GM10248 (cell line): ENCODE data around the gene BUD23.

Experiments used
- CTCF ChIA-PET: fragments of 300-600 bp; sonication (Branson Sonifier 250); formaldehyde crosslinking; extraction: SDS; loops from one replicate; lab custom pipeline; 2021; ENCODE audit warnings: antibody characterized with exemption; lab: Yijun Ruan, JAX
- POLR2A ChIA-PET: fragments of 350-650 bp; sonication (Branson Sonifier 250); formaldehyde crosslinking; extraction: SDS; loops from one replicate; lab custom pipeline; 2020; ENCODE audit warnings: antibody characterized with exemption; lab: Yijun Ruan, JAX
- DNase-seq: peaks from one replicate; pipeline ENCODE4 v3.0.0; 2012; ENCODE audit errors: extremely low spot score
- TF ChIP-seq, protein P1 (sequence below): IDR thresholded peaks from 2 replicates; pipeline ENCODE4 v1.5.1; 2012; ENCODE audit warnings: mild to moderate bottlenecking, low read depth; ENCODE audit errors: extremely low read depth, missing control alignments, control extremely low read depth

BUD23 gene

DNA sequence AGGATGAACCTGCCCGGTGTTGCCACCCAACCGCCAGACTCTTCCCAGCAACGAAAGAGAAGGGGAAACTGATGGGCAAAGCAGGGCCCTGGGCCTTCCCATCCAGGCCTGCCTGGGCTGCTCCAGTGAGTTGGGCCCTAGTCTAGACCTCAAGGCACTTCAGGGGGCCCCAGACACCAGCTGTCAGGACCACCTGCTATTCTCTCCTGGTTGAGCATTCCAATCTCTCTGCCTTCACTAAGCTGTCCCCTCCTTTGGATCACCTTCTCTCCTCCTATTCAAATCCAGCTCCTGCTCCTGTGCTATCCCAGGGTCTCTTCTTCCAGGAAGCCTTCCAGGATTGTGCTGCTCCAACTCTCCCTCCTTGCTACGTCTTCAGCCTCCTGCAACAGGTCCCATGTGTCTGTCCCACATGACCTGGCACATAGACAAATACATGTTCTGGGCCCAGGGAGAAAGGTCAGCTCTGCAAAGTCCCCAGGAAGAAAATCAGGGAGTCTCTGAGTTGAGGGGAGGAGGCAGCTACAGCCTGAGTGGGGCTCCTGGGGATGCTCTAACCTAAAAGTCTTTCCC, 33.0 kb downstream of the BUD23 start:
- ChIA-PET CTCF (interaction anchor here (1.0 to 3.6 kb wide), 4 partner anchors 9 to 109 kb away, joined by 3 to 13 read pairs (median 7); no protein-coding TSS in a partner anchor), POLR2A (no interaction called here)
- TF ChIP-seq, protein P1, sequence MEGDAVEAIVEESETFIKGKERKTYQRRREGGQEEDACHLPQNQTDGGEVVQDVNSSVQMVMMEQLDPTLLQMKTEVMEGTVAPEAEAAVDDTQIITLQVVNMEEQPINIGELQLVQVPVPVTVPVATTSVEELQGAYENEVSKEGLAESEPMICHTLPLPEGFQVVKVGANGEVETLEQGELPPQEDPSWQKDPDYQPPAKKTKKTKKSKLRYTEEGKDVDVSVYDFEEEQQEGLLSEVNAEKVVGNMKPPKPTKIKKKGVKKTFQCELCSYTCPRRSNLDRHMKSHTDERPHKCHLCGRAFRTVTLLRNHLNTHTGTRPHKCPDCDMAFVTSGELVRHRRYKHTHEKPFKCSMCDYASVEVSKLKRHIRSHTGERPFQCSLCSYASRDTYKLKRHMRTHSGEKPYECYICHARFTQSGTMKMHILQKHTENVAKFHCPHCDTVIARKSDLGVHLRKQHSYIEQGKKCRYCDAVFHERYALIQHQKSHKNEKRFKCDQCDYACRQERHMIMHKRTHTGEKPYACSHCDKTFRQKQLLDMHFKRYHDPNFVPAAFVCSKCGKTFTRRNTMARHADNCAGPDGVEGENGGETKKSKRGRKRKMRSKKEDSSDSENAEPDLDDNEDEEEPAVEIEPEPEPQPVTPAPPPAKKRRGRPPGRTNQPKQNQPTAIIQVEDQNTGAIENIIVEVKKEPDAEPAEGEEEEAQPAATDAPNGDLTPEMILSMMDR, result no peak
- DNase-seq, result no peak

DNA sequence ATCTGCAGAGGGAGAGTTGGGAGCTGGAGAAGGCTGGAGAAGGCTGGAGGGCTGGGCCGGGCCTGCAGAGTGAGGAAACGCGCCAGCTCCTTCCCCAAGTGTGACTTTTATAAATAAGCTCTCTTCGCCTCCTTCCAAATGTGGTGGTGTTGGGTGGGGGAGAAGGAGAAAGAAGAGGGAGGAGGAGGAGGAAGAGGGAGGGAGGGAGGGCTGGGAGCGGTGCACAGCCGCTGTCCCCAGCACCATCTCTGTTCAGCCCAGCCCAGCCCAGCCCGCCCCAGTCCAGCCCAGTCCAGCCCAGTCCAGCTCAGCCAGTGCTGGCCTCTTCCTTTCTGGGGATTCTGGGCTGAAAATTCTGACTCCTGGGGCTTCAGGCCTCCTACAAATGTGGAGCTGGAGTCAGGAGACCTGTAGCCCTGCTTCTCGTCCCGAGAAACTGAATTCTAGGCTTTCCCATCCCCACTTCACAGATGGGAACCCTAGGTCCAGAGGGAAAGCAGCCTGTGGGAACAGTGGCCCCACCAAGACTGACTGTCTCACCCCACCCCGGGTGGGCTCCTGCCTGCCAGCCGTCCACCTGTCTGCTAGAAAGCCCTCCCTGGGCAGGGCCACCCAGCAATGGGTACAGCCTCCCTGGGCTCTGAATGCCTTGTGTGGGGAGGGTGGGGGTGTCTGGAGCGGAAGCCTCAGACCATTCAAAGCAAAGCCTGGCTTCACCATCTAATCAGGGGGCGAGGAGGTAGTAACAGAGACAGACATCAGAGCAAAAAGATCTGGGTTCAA, 33.8 kb downstream of the BUD23 start:
- no peak for DNase-seq
- TF ChIP-seq, protein P1, result no peak
- ChIA-PET CTCF (interaction anchor here (1.0 to 3.6 kb wide), 4 partner anchors 8 to 110 kb away, joined by 3 to 13 read pairs (median 7); no protein-coding TSS in a partner anchor), POLR2A (no interaction called here)

- POLR2A ChIA-PET, result no interaction called here
- TF ChIP-seq, protein P1, result no peak
- CTCF ChIA-PET, result interaction anchor here (1.9 to 2.2 kb wide), 2 partner anchors 17 to 111 kb away, joined by 6 to 8 read pairs; no protein-coding TSS in a partner anchor
- no peak for DNase-seq
Measured at GRCh38 chr7:73717991-73718405, 34.6 kb downstream of the BUD23 start.

DNA sequence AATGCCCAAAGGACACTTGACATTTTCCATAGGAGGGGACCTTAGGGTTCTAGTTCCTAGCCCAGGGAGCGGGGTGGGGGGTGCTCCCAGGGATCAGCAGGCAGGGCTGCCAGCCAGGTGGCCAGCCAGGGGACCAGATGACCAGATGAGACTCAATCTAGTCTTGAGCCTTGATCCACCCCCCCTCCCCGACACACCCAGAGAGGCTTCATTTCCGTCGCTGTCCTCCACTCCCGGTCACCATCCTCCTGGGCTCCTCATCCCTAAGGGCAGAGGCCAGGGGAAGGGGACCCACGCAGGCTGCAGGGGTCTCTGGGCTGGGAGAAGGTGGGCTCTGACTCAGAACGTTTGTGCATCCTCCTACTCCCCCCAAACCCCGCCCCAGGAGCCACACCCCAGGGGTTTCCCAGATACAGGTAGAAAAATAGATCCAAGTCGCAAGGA, 35.1 kb downstream of the BUD23 start:
- ChIA-PET CTCF (no interaction called here), POLR2A (no interaction called here)
- TF ChIP-seq, protein P1, result no peak
- no peak for DNase-seq

DNA sequence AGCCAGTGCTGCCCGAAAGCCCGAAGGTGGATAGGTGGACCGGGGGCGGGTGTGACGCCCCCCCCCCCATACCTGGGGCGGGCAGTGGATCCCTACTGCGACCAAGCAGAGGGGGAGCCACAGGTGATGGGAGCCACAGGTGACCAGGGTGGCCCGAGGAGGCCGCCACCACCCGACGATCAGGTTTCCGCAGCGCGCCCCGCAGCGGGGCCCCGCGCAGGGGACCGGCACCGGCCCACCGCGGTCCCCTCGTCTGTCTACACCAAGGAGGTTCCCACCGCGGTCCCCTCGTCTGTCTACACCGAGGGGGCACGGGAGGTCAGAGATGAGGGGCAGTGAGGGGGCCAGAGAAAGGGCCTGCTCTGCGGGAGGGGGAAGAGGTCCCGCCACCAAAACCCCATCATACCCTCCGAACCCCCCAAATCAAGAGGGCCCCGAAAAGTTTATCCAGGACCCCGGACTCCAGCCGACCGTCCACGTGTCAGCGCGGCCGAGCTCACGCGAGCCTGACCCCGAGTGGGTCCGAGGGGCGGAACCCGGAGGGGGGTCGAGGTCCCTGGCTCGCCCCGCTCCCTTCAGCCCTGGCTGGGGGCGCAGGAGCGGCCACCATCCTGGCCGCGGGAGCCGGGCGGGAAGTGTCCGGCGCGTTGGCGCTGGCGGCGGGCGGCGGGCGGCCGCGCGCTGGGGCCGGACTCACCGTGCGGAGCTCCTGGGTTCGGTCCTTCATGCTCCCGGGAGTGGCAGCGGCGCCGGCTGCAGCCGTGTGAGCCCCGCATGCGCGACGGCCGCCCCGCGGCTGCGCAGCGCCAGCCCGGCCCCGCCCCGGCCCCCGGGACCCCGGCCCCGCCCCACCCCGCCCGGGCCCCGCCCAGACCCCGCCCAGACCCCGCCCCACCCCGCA, 35.8 kb downstream of the BUD23 start, which contains the start of gene STX1A:
TSS of gene STX1A (minus strand) at position 765 of the 901 bp plus-strand sequence. CDS start at position 727, 38 bp downstream.
- peak; percentile 95 for DNase-seq
- ChIA-PET POLR2A (interaction anchor here (0.6 kb wide), 1 partner anchor 15 kb away, joined by 3 read pairs; no protein-coding TSS in a partner anchor), CTCF (interaction anchor here (0.9 to 8.6 kb wide), 3 partner anchors 15 to 112 kb away, joined by 3 to 93 read pairs (median 8); no protein-coding TSS in a partner anchor)
- TF ChIP-seq, protein P1, result no peak
